HG03175 (cell line): ENCODE data around the gene NEUROD1.
"Not testable (repeated sequence)": the region's sequence is repeated elsewhere in the genome, so short reads cannot be mapped to it uniquely, and the experiment has no call there.

Source experiments
- ATAC-seq: cut with Tn5 transposase; IDR thresholded peaks from one replicate; pipeline ENCODE4 v1.9.1; 2021; ENCODE audit warnings: mild to moderate bottlenecking, moderate library complexity; ENCODE audit not compliant: unreplicated experiment

The NEUROD1 gene

GRCh38 chr2:181680055-181680936 lies at the start of gene NEUROD1:
Gene NEUROD1, minus strand, starts transcription at chr2:181680517. Its CDS starts 1,657 bp downstream, at chr2:181678860.
- ATAC-seq: no peak

DNA sequence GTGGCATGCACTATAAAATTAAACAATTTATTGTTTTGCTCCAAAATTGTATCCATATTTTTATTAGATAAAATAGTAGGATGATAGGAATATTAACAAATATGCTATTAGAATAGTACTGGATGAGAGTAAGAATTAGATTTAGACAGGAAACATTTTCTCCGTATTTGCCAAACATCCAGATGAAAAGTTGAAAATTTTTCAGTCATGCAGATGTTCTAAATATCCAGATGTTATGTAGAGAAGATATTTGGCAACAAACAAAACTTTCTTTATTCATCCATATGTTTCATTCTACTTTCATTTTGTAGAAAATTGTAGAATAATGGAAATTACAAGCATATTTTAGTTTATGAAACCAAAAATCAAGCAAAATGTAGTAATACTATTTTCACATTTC lies 45.2 kb upstream of the NEUROD1 start:
- no peak for ATAC-seq

DNA sequence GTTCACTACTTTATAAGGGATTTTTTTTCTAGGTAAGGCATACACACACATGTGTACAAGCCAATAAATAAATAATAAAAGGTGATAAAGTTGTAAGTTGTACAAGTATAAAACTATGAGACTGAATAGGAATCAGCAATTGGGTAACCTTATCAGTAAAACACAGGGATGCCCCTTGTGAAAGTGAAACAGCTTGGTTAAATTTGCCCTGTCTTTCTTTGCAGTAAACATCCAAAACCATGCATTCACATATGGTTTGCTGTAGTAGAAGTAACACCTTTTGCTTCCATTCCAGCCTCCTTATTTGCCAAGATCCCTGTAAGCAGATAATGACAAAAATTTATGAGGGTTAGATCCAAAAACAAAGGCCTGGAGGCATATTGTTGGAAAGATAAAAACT lies 44.3 kb upstream of the NEUROD1 start:
- ATAC-seq: no peak

GRCh38 chr2:181723731-181724130 lies 43.4 kb upstream of the NEUROD1 start:
- ATAC-seq: no peak

- peak; percentile 94 for ATAC-seq
These were observed 34.8 kb upstream of the NEUROD1 start for GRCh38 chr2:181715033-181715630.

DNA sequence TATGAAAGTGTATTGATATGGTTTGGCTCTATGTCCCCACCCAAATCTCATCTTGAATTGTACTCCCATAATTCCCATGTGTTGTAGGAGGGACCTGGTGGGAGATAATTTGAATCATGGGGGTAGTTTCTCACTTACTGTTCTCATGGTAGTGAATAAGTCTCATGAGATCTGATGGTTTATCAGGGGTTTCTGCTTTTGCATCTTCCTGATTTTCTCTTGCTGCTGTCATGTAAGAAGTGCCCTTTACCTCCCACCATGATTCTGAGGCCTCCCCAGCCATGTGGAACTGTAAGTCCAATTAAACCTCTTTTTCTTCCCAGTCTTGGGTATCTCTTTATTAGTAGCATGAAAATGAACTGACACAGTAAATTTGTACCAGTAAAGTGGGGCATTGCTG lies 30.7 kb upstream of the NEUROD1 start:
- ATAC-seq: not testable (repeated sequence)

- ATAC-seq: not testable (repeated sequence)
These were observed 22.2 kb upstream of the NEUROD1 start for GRCh38 chr2:181702519-181702918.

DNA sequence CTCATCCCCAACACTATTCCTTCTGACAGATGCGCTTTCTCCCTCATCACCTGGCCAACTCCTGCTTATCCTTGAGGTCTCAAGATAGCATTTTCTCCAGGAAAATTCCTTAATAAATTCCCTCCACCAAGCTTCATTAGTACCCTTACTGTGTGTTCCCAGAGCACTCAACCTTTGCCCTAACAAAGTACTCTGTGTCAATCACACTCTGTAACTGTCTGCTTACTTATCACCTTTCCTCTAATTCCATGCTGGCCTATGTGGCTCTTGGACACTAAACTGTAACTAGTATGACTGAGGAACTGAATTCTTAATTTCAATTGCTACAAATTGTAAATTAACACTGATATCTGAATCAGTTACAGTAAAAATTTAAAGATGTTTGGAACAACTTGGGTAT lies 17.9 kb upstream of the NEUROD1 start:
- no peak for ATAC-seq

GRCh38 chr2:181697571-181697970 lies 17.3 kb upstream of the NEUROD1 start:
- ATAC-seq: no peak

GRCh38 chr2:181697126-181697525 lies 16.8 kb upstream of the NEUROD1 start:
- no peak for ATAC-seq

- ATAC-seq: no peak
These were observed 14.0 kb upstream of the NEUROD1 start for GRCh38 chr2:181694271-181694670.

DNA sequence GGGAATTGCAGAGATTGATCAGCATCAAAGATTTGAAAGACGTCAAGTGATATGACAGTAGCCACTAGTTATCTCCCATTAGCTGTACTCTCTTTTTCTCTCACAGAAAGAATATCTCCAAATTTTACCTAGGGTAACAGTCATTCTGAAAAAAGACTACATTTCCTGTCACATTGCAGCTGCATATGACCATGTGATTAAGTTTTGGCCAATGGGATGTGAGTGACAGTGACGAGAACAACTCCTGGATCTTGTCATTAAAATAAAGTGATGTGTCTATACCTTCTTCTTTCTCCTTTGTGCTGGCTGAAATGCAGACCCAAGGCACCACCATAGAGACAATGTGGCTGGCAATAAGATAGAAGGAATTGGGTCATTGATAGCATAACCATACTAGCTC lies 10.5 kb upstream of the NEUROD1 start:
- ATAC-seq: peak; percentile 56

- no peak for ATAC-seq
These were observed 6.4 kb upstream of the NEUROD1 start for GRCh38 chr2:181686576-181687185.

GRCh38 chr2:181685150-181685688 lies 4.9 kb upstream of the NEUROD1 start:
- ATAC-seq: no peak

- no peak for ATAC-seq
These were observed 4.3 kb upstream of the NEUROD1 start for GRCh38 chr2:181684454-181685149.

DNA sequence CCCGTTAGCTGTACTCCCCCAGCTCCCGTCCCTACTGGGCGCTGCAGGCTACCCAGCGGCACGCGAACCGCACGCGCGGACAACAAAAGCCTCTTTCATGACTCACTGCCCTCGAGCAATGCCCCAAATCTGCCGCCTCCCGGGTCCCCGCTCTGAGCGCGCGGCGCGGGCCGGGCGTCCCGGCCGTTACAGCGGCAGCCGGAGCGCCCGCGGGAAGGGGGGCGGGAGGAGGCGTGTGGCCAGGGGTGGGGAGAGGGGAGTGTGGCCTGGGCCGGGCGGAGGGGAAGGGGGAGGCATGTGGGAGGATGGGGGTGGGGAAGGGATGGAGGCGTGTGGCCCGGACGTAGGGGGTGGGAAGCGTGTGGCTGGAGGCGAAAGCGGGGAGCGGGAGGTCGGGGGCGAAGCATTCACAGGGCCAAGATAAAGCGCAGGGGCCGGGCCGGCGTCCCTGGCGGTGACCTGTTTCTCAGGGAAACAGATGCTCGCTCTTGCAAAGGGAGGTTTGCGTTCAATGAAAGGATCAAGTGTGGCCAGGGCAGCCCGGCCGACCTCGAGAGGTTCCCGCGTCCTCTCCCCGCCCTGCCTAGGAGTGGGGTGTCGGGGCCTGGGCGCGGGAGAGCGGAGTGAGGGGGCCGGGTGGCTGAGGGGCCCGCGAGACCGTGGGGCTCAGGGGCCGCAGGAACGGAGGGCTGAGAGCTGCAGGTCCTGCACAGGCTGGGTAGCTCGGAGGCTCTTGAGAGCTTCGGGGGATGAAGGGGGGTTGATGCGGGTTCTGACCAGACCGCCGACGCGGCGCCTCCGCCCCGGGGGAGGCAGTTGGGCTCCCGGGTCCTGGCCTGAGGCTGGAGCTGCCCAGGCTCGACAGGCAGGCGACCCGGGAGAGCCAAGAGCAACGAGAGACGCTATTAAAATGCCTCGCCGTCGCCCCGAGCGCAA lies 3.5 kb upstream of the NEUROD1 start:
- ATAC-seq: no peak

GRCh38 chr2:181682795-181683517 lies 2.6 kb upstream of the NEUROD1 start:
- no peak for ATAC-seq

- no peak for ATAC-seq
These were observed 1.9 kb upstream of the NEUROD1 start for GRCh38 chr2:181682026-181682789.
